Retina (tissue), 1 donor: ENCODE measurements around the gene CCDC137.
A peak's percentile ranks its signal among the peaks of the same experiment; 100 is the strongest.

Source experiments
- DNase-seq: peaks from one replicate; pipeline ENCODE4 v3.0.0-alpha.2; 2016

Gene CCDC137

DNA sequence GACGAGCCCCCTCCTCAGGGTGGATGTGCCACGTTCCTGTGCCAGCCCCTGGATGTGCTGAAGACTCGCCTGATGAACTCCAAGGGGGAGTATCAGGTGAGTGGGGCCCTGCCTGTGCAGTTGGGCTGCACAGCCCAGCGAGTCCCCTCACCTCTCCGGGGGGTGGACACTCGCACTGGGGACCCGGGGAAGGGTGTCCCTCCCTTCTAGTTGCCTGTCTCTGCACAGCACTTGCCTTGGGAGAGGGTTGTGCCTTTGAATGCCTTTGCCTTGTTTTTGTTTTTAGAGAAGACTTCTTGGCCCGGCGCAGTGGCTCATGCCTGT, 51.2 kb downstream of the CCDC137 start:
- DNase-seq, result no peak

DNA sequence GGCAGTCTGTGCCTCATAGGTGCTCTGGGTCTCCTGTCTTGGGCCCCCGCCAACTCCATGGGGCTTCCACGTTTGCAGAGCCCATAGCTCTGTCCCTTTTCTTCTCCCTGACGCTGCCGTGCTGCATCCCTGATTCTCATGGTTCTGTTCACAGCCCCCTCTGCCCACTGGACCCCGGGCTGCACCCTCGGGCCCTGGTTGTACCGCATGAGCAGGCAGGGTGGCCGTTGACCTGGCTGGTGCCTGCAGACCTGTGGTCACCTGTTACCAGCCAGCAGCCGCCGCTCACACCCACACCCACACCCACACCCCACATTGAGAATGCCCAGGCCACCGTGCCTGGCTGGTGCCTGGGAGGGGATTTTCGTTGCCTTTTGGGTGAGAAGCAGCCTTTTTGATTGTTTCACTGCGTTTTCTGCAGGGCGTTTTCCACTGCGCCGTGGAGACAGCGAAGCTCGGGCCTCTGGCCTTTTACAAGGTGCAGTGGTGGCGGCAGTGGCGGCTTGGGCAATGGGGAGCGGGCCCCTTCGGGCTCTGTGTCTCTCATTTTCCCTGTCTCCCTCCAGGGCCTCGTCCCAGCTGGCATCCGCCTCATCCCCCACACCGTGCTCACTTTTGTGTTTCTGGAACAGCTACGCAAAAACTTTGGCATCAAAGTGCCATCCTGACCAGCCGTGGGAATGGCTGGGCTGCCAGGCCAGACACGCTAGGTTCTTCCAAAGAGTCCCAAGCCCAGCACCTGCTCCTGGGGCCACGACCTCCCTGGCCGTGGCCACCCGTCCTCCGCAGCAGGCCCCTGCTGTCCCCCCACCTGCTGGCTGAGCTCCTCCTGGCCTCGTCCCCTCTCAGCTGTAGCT, 53.1 kb downstream of the CCDC137 start:
- no peak for DNase-seq

DNA sequence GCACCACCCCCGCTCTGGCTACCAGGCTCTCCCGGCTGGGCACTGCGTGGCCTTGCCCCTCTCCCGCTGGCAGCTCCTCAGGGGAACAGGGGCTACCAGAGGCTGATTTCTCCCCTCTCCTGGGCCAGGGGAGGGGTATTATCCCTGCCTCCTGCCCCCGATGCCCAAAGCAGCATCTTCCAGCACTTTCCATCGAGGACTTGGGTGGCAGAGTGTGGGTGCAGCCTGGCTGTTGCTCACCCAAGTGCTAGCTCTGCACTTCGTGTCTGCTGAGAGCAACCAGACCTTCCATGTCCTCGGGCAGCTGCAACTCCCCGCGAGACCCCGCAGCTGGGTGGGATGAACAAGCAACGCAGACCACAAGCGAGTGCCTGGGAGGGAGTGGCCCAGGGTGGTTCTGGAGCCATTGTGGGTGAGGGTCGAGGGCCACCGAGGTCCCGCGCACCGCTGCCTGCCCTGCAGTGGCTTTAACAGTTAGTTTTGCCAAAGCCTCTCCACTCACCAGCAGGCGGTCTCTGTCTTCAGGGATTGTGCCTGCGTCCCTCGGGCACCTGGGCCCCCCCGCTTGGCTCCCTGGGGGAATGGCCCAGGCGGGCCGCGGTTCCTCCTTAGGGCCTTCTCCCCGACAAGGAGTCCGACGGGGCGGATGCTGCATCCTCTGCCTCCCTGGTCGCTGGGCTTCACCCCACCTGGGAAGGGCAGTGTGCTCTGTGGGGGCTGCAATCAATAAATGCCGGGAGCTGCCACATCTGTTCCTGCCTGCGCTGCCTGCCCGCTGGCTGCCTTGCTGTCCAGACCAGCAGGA, 53.9 kb downstream of the CCDC137 start:
- peak; percentile 28 for DNase-seq

DNA sequence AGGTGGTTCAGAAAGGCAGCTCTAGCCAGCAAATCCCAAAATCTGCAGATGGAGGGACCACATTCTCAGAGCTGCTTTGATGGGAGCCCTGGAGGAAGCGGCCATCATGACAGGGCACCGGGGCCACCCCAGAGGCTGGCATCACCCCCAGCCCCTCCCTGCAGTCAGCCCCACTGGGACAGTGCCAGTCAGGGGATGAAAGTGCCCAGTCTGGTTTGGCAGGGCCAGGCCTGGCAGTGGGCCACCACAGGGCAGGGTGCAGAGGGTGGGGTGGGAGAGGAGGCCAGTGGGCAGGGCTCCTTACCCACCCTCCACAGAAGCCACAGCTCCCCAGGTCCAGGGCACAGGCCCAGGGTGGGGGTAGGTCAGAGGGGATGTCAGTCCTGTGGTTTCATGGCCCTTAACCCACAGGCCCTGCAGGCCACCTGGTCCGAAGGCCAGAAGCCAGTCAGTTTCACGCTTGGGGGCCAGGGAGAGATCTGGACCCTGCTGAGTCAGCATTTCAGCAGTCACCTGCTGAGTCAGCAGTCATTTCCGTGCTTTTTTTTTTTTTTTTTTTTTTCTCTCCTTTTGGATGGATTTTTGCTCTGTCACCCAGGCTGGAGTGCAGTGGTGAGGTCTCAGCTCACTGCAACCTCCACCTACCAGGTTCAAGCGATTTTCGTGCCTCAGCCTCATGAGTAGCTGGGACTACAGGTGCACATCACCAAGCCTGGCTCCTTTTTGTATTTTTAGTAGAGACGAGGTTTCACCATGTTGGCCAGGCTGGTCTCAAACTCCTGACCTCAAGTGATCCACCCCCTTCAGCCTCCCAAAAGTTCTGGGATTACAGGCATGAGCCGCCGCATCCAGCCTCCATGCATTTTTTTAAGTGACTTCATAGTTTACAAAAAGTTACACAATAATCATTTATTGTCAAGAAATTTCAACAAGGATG, 55.9 kb downstream of the CCDC137 start:
- no peak for DNase-seq
